AG04449 (cell line): ENCODE results near the gene SPSB1.

ENCODE experiments used
- CTCF ChIA-PET: fragments of 350-600 bp; formaldehyde crosslinking; extraction: SDS; loops from one replicate; lab custom pipeline; 2021; ENCODE audit warnings: antibody characterized with exemption; lab: Yijun Ruan, JAX
- POLR2A ChIA-PET: fragments of 400-600, 350-600 bp; formaldehyde crosslinking; extraction: SDS; loops from one replicate; lab custom pipeline; 2020; ENCODE audit warnings: antibody characterized with exemption, inconsistent platforms; lab: Yijun Ruan, JAX
- DNase-seq: peaks from one replicate; pipeline ENCODE4 v3.0.0-alpha.2; 2010; ENCODE audit warnings: low read depth, low spot score
- H3K4me3 ChIP-seq: 2 replicates; pipeline ENCODE4 v1.5.1; 2011; ENCODE audit warnings: low read depth, mild to moderate bottlenecking, control low read depth, low read length
- CTCF ChIP-seq: IDR thresholded peaks from one replicate; pipeline ENCODE4 v1.5.1; 2011; ENCODE audit warnings: mild to moderate bottlenecking, moderate library complexity, low read length, control low read depth, inconsistent platforms; ENCODE audit not compliant: insufficient read depth; ENCODE audit errors: missing control alignments

The SPSB1 gene

GRCh38 chr1:9388335-9389180, 95.9 kb downstream of the SPSB1 start:
- no peak for TF ChIP-seq CTCF
- DNase-seq: no peak
- ChIA-PET POLR2A (interaction anchor here (1.1 to 1.3 kb wide), 2 partner anchors 10 to 25 kb away, joined by 4 read pairs; no protein-coding TSS in a partner anchor), CTCF (interaction anchor here (0.7 to 1.4 kb wide), 3 partner anchors 9 to 15 kb away, joined by 3 to 6 read pairs (median 3); no protein-coding TSS in a partner anchor)
- no peak overlapping the region for H3K4me3 ChIP-seq

- no peak for DNase-seq
- ChIA-PET POLR2A (interaction anchor here (1.1 kb wide), 1 partner anchor 8 kb away, joined by 4 read pairs; no protein-coding TSS in a partner anchor), CTCF (no interaction called here)
- no peak for TF ChIP-seq CTCF
- H3K4me3 ChIP-seq: no peak overlapping the region
These were observed 97.3 kb downstream of the SPSB1 start for GRCh38 chr1:9389968-9390367.

GRCh38 chr1:9391620-9392019, 98.9 kb downstream of the SPSB1 start:
- CTCF ChIA-PET: no interaction called here
- no peak for TF ChIP-seq CTCF
- DNase-seq: no peak
- POLR2A ChIA-PET: no interaction called here
- H3K4me3 ChIP-seq: no peak overlapping the region

GRCh38 chr1:9394010-9394409, 101.3 kb downstream of the SPSB1 start:
- CTCF ChIA-PET: no interaction called here
- no peak for TF ChIP-seq CTCF
- no peak overlapping the region for H3K4me3 ChIP-seq
- POLR2A ChIA-PET: no interaction called here
- no peak for DNase-seq

GRCh38 chr1:9395018-9395417, 102.3 kb downstream of the SPSB1 start:
- ChIA-PET CTCF (no interaction called here), POLR2A (no interaction called here)

More at GRCh38 chr1:9395018-9395417, 102.3 kb downstream of the SPSB1 start:
- no peak for TF ChIP-seq CTCF
- DNase-seq: no peak
- H3K4me3 ChIP-seq: no peak overlapping the region
